ENCODE data around the gene TASL.

GRCh38 chrX:30612250-30612655 lies 34.7 kb upstream of the TASL start:
- TF ChIP-seq, protein P1, sequence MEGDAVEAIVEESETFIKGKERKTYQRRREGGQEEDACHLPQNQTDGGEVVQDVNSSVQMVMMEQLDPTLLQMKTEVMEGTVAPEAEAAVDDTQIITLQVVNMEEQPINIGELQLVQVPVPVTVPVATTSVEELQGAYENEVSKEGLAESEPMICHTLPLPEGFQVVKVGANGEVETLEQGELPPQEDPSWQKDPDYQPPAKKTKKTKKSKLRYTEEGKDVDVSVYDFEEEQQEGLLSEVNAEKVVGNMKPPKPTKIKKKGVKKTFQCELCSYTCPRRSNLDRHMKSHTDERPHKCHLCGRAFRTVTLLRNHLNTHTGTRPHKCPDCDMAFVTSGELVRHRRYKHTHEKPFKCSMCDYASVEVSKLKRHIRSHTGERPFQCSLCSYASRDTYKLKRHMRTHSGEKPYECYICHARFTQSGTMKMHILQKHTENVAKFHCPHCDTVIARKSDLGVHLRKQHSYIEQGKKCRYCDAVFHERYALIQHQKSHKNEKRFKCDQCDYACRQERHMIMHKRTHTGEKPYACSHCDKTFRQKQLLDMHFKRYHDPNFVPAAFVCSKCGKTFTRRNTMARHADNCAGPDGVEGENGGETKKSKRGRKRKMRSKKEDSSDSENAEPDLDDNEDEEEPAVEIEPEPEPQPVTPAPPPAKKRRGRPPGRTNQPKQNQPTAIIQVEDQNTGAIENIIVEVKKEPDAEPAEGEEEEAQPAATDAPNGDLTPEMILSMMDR (optimal IDR thresholded peaks at IDR 0.05 in 1 of 3, IDR thresholded peaks at IDR 0.05 in 1 of 3, conservative IDR thresholded peaks at IDR 0.05 in 1 of 3; ENCODE audit: extremely low read depth in 1 of 3, insufficient read depth in 2 of 3, low read length in 3 of 3), result no peak
- TF ChIP-seq EZH2 (IDR thresholded peaks at IDR 0.05; ENCODE audit: low read length), result no peak

Data from keratinocyte (primary cell).